HEK293T (cell line): ENCODE data around the gene RARS2.

Source experiments
- CTCF ChIA-PET: fragments of 350-600 bp; formaldehyde crosslinking; extraction: SDS; loops from one replicate; lab custom pipeline; 2021; ENCODE audit warnings: antibody characterized with exemption, inconsistent platforms; lab: Yijun Ruan, JAX
- POLR2A ChIA-PET: fragments of 350-600 bp; formaldehyde crosslinking; extraction: SDS; loops from one replicate; lab custom pipeline; 2020; ENCODE audit warnings: antibody characterized with exemption, inconsistent platforms; lab: Yijun Ruan, JAX
- DNase-seq: peaks from one replicate; pipeline ENCODE4 v3.0.0; 2012; ENCODE audit warnings: mixed read lengths; ENCODE audit errors: extremely low spot score
- ARNT ChIP-seq: fragments of 450-650 bp; IDR thresholded peaks from 2 replicates; pipeline ENCODE4 v1.6.1; 2017; ENCODE audit warnings: mild to moderate bottlenecking
- BHLHE40 ChIP-seq: fragments of 450-650 bp; IDR thresholded peaks from 2 replicates; pipeline ENCODE4 v1.6.1; 2016; ENCODE audit warnings: mild to moderate bottlenecking, moderate library complexity, borderline replicate concordance
- CTBP1 ChIP-seq: fragments of 450-650 bp; IDR thresholded peaks from 2 replicates; pipeline ENCODE4 v1.6.1; 2016; ENCODE audit warnings: borderline replicate concordance
- ELF4 ChIP-seq: fragments of 450-650 bp; IDR thresholded peaks from 2 replicates; pipeline ENCODE4 v1.6.1; 2017; ENCODE audit warnings: antibody characterized with exemption
- FOXA1 ChIP-seq: fragments of 450-650 bp; IDR thresholded peaks from 2 replicates; pipeline ENCODE4 v1.6.1; 2016; ENCODE audit warnings: mild to moderate bottlenecking
- FOXK2 ChIP-seq: fragments of 450-650 bp; IDR thresholded peaks from 2 replicates; pipeline ENCODE4 v1.6.1; 2016; ENCODE audit warnings: mild to moderate bottlenecking
- FOXM1 ChIP-seq: fragments of 450-650 bp; IDR thresholded peaks from 2 replicates; pipeline ENCODE4 v1.6.1; 2017; ENCODE audit warnings: mild to moderate bottlenecking, borderline replicate concordance
- HDGF ChIP-seq: fragments of 450-650 bp; IDR thresholded peaks from 2 replicates; pipeline ENCODE4 v1.6.1; 2017; ENCODE audit warnings: antibody characterized with exemption, borderline replicate concordance
- L3MBTL2 ChIP-seq: fragments of 450-650 bp; conservative IDR thresholded peaks from 2 replicates; pipeline ENCODE4 v1.6.1; 2016; ENCODE audit warnings: mild to moderate bottlenecking
- LEF1 ChIP-seq: fragments of 450-650 bp; IDR thresholded peaks from 2 replicates; pipeline ENCODE4 v1.6.1; 2017; ENCODE audit warnings: mild to moderate bottlenecking, borderline replicate concordance
- NFRKB ChIP-seq: fragments of 450-650 bp; IDR thresholded peaks from 2 replicates; pipeline ENCODE4 v1.6.1; 2016; ENCODE audit warnings: mild to moderate bottlenecking, moderate library complexity
- SP1 ChIP-seq: fragments of 450-650 bp; IDR thresholded peaks from 2 replicates; pipeline ENCODE4 v1.6.1; 2017
- SUZ12 ChIP-seq: fragments of 450-650 bp; IDR thresholded peaks from 2 replicates; pipeline ENCODE4 v1.6.1; 2016; ENCODE audit warnings: mild to moderate bottlenecking
- TARDBP ChIP-seq: fragments of 450-650 bp; IDR thresholded peaks from 2 replicates; pipeline ENCODE4 v1.6.1; 2016
- ZNF384 ChIP-seq: fragments of 450-650 bp; IDR thresholded peaks from 2 replicates; pipeline ENCODE4 v1.6.1; 2016
- TF ChIP-seq, protein P1 (sequence below): fragments of 450-650 bp; IDR thresholded peaks from 2 replicates; pipeline ENCODE4 v1.6.1; 2016

RARS2 gene

DNA sequence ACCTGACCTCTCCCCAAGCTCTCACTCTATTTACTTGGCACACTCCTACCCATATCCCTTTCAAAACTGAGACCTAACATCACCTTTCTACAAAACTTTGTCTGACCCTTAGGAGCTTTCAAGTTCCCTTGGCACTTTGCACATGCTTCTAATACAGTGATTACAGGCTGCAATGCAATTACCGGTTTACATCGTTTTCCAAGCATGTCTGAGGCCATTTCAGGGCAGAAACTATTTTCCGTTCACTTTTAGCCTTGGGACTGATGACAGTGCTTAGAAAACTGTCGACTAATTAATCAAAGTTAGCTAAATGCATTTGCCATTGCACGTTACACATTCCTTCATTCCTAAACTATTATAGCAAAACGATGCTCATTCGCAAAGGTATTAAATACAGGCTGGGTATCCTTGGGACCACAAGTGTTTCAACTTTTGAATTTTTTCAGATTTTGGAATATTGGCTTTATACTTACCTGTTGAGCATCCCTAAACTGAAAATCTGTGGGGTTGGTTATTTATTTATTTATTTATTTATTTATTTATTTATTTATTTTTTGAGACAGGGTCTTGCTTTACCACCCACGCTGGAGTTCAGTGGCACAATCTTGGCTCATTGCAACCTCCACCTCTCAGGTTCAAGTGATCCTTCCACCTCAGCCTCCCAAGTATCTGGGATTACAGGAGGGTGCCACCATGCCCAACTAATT lies 3.3 kb downstream of the RARS2 start:
- CTCF ChIA-PET, result no interaction called here
- POLR2A ChIA-PET, result interaction anchor here (0.8 kb wide), 1 partner anchor 116 kb away, joined by 4 read pairs; the partner anchor contains the start of gene AKIRIN2
- TF ChIP-seq LEF1, result no peak
- no peak for TF ChIP-seq CTBP1
- TF ChIP-seq FOXK2, result no peak
- no peak for TF ChIP-seq SP1
- no peak for TF ChIP-seq TARDBP
- TF ChIP-seq FOXM1, result no peak
- TF ChIP-seq BHLHE40, result no peak
- TF ChIP-seq ZNF384, result no peak
- no peak for TF ChIP-seq ELF4
- TF ChIP-seq, protein P1, sequence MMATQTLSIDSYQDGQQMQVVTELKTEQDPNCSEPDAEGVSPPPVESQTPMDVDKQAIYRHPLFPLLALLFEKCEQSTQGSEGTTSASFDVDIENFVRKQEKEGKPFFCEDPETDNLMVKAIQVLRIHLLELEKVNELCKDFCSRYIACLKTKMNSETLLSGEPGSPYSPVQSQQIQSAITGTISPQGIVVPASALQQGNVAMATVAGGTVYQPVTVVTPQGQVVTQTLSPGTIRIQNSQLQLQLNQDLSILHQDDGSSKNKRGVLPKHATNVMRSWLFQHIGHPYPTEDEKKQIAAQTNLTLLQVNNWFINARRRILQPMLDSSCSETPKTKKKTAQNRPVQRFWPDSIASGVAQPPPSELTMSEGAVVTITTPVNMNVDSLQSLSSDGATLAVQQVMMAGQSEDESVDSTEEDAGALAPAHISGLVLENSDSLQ, result no peak
- TF ChIP-seq ARNT, result no peak
- TF ChIP-seq HDGF, result no peak
- TF ChIP-seq L3MBTL2, result no peak
- TF ChIP-seq FOXA1, result no peak
- no peak for TF ChIP-seq SUZ12
- no peak for TF ChIP-seq NFRKB
- no peak for DNase-seq

DNA sequence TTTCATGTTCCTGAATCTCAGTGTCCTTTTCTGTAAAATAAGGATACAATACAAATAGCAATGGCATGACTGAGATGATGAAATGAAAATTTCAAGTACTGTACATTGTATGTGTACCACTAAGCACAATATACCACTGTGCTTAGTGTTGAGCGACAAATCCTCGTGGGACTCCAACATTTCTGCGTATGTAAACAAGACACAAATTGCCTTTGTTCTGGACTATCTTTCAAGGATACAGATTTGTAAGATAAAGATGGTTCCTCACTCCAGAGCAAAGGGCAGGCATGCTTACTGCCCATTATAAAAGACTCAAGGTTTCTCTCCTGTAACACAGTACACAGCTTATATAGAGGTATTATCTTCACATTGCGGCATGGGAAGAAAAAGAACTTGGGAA lies 6.0 kb downstream of the RARS2 start:
- TF ChIP-seq FOXA1 (no peak), SP1 (no peak), BHLHE40 (no peak), ZNF384 (no peak), FOXK2 (no peak), LEF1 (no peak), SUZ12 (no peak), TARDBP (no peak), L3MBTL2 (no peak), ARNT (no peak), CTBP1 (no peak), NFRKB (no peak), FOXM1 (no peak), ELF4 (no peak), HDGF (no peak)
- TF ChIP-seq, protein P1, result no peak
- CTCF ChIA-PET, result no interaction called here
- POLR2A ChIA-PET, result no interaction called here
- no peak for DNase-seq

DNA sequence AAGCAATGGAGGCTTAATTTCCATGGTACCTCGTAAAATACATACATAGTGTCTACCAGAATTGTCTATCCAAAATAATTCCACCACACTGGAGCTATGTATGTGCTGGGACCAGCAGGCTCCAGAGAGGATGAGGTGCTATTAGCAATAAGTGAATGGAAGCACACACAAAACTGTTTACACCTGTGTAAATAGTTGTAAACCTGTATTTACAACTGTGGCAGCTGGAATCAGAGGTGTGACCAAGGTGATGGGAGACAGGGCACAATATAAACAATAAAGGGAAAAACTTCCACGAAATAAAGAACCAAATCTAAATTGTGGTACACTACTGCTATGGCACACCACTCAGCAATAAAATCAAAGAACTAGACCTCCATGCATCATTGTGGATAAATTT lies 14.4 kb downstream of the RARS2 start:
- ChIA-PET POLR2A (no interaction called here), CTCF (no interaction called here)
- no peak for DNase-seq
- TF ChIP-seq ARNT (no peak), SUZ12 (no peak), ZNF384 (no peak), L3MBTL2 (no peak)

DNA sequence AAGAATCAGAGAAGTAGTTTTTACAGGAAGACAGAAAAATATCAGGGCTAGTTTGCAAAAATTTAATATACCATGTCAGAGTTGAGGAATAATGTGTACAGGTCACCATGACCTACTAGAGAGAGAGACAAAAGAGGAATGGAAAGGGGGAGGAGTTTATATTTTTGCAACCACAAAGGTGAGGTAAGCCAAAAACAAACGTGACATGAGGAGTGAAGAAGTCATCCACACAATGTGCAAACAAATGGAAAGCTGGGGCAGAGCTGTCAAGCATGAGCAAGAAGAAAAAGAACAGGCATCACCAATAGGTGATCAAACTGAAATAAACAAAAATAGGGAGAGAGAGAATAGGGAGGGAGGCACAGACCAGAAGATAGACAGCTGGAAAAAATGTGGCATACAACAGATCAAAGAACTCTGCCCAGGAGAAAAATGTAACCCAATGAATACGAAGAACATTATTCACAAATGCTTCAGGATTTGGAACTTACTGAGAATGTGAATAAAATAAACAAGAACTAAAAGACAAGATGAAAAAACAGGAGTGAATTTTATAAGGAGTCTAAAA lies 15.5 kb downstream of the RARS2 start:
- DNase-seq, result no peak

DNA sequence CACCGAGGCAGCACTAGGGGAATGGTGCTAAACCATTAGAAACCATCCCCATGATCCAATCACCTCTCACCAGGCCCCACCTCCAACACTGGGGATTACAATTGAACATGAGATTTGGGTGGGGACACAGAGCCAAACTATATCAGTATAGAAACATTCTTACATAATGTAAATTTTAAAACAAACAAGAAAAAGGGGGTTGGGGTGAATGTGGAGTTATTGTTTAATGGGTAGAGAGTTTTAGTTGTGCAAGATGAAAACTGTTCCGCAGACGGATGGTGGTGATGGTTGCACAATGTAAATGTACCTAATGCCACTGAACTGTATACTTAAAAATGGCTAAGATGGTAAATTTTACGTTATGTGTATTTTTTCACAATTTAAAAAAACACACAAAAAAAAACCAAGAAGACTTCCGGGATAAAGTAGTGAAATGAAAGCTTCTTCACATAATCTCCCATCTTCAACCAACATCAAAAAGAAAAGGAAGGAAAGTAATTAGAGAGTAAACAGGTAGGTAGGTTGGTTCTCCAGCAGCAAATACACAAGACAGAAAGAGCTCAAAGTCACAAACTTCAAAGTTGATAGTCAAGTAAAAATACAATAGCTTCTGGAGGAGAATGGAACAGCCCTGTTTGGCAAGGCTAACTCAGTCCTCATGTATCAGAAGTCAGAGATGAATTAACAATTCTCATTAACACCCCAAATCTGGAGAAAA lies 16.3 kb downstream of the RARS2 start:
- no peak for TF ChIP-seq FOXA1
- TF ChIP-seq BHLHE40, result no peak
- TF ChIP-seq ELF4, result no peak
- no peak for TF ChIP-seq FOXK2
- no peak for TF ChIP-seq SUZ12
- TF ChIP-seq, protein P1, result no peak
- TF ChIP-seq HDGF, result no peak
- TF ChIP-seq NFRKB, result no peak
- TF ChIP-seq ZNF384, result no peak
- TF ChIP-seq CTBP1, result no peak
- TF ChIP-seq L3MBTL2, result no peak
- no peak for TF ChIP-seq TARDBP
- TF ChIP-seq SP1, result no peak
- no peak for TF ChIP-seq ARNT
- no peak for TF ChIP-seq LEF1
- TF ChIP-seq FOXM1, result no peak
- ChIA-PET POLR2A (no interaction called here), CTCF (no interaction called here)
- DNase-seq, result no peak

More for the DNA sequence above, 15.5 kb downstream of the RARS2 start:
- POLR2A ChIA-PET, result no interaction called here
- TF ChIP-seq L3MBTL2, result no peak
- no peak for TF ChIP-seq TARDBP
- TF ChIP-seq HDGF, result no peak
- TF ChIP-seq BHLHE40, result no peak
- TF ChIP-seq, protein P1, result no peak
- TF ChIP-seq SUZ12, result no peak
- TF ChIP-seq ELF4, result no peak
- TF ChIP-seq FOXK2, result no peak
- no peak for TF ChIP-seq CTBP1
- TF ChIP-seq NFRKB, result no peak
- no peak for TF ChIP-seq FOXA1
- no peak for TF ChIP-seq ARNT
- no peak for TF ChIP-seq FOXM1
- TF ChIP-seq ZNF384, result no peak
- TF ChIP-seq LEF1, result no peak
- no peak for TF ChIP-seq SP1
- CTCF ChIA-PET, result no interaction called here
